Measurements from ENCODE around the gene PDYN.

Gene PDYN

DNA sequence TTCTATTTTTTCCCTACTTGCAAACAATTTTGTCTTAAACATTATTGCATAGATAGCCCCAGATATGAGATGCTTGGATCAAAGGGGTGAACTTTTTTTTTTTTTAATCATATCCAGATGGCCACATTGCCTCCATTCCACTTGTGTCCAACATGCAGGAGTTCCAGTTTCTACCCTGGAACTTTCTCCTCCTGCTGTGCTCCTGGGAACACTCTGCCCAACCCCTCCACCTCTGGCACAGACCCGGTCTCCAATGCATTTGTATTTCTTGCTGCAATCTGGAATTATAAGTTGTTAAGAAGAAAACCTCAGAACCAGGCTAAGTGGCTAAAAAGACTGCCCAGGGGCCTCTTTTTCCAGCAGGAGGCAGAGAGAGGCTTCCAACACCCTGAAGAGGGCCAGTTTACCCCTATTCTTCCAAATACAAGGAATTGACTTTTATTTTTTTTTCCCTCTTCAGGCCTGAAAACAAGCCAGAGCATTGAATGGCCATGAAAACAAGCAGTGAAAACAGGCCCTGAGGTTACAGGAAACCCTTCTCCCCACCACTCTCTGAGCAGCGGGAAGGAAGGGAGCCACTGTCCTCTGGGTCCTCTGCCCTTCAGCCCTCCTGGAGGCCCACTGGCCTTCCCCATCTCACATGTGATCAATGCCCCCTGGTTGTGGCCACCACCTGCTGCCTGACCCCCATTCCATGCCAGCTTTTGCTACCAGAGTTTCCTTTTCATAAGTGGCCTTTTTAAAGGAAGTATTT lies 44.3 kb downstream of the PDYN start:
- DNase-seq = no peak

DNA sequence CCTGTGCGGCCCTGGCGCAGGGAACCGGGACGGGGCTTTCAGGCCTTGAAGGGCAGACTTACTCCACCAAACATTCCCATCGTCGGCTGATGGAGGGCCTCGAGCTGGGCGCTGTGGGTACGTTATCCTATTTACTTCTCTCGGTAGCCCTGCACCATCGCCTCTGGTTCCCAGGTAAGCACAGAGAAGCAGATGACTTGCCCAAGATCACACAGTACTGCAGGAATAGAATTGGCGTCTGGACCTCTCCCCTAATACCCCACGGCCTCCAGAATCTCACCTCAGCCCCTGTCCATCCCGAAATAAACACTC lies 46.4 kb downstream of the PDYN start:
- no peak for DNase-seq

DNA sequence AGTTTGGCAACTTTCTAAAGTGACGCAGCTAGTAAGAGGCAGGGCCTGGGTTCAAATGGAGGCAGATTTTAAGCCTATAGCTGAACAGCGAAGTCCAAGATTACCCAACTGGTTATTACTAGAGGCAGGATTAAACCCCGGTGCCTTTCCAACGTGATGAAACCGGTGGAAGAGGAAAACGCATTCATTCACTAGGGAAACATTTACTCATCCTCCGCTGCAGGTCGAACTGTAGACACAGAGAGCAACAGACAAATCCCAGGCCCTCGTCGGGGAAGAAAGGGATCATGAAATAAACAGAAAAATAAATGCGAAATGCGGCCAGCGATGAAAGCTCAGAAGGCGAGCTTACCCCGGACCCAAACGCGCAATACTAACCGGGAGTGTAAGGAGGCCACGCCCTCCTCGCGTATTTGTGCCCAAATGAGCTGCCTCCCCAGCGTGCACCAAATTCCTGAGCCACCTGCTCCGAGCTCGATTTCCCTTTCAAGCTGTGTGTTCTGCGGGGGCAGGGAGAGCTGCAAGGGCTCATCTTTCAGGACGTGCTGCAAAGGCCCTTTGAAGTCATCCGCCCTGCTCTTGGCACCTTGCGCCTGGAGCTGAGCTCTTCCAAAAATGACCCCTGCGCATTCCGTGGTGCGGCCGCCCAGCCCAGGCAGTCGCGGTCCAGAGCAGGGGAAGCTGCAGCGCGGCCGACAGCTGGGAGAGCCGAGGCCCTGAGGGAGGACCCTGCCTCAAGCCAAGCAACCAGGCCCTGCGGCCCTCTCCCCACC lies 46.9 kb downstream of the PDYN start:
- no peak for DNase-seq

DNA sequence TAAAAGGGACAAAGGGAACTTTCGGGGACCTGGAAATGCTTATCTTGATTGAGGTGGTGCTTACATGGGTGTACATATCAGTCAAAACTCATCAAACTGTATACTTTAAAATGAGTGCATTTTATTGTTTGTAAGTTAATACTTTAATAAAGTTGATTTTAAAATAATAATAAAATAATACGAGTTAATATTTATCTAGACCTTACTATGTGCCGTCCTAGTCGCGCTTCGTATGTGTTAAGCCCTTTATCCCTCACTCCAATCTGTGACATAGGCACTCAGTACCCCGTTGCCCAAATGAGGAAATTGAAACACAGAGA lies 47.5 kb downstream of the PDYN start:
- DNase-seq = no peak

DNA sequence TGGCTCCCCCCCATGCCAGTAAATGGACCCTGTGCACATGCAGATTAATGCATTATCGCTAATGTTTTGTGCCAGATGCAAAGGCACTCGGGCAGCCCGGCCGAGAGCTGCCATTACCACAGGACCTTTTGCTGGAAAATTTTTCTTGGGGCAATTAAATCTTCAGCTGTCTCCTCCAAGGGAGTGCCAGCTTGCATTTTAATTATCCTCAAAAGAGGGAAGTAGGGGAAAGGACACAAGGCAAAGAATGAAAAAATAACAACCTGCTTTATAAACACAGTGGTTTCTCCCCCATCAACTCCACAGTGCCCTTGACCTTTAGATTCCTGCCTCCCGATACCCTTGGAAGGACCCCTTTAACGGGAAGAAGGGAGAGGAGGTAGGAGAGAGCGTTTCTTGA lies 48.2 kb downstream of the PDYN start:
- DNase-seq = no peak

DNA sequence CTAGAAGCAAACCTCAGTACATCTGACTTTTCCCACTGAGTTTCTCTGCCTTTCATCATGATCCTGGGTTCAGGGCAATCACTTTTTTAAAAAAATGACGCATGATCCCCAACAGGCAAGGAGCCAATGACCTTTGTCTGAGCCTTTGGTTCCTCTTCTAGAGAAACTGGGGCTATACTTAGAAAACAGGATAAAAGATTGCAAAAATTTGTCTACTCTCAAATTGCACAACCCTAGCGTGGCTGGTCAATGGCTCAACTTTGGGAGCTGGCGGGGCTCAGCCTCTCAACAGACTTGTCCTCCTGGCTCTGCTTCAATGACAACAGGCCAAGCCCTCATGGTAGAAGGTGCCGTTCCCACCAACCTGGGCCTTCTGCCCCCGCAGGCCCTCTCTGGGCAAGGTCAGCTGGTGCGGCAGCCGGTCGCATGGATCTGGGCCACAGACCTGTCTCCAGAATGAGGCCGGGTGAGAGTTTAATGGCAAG lies 48.7 kb downstream of the PDYN start:
- DNase-seq = no peak

DNA sequence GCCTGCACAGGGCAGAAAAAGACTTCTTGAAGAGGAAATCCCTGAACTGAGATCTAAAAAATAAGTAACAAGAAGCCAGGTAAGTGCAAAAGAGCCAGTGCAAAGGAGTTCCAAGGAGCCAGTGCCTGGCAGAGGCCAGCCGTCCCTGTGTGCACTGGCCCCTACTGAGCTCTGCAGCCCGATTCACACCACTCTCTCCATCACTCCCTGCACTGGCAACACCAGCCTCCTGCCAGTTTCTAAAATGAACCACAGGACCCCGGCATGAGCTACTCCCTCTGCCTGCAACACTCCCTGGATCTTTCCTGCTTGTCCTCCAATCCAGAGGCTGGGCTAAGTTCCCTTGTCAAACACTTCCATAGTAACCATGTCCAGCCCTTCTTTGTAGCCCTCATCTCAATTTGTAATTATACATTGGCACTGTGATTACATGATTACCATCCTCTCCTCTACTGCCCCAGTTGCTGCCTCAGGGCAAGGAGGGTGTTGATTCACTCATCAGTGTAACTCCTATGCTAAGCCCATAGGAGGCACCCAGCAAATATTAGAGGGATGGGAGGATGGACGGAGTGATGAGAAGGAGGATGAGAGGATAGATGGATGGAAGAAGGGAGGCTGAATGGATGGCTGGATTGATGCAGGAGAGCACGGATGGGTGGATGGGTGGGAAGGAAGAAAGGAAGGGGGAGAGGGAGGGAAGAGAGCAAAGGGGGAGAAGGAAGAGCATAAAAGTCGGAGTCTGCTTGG lies 49.3 kb downstream of the PDYN start:
- DNase-seq = no peak

DNA sequence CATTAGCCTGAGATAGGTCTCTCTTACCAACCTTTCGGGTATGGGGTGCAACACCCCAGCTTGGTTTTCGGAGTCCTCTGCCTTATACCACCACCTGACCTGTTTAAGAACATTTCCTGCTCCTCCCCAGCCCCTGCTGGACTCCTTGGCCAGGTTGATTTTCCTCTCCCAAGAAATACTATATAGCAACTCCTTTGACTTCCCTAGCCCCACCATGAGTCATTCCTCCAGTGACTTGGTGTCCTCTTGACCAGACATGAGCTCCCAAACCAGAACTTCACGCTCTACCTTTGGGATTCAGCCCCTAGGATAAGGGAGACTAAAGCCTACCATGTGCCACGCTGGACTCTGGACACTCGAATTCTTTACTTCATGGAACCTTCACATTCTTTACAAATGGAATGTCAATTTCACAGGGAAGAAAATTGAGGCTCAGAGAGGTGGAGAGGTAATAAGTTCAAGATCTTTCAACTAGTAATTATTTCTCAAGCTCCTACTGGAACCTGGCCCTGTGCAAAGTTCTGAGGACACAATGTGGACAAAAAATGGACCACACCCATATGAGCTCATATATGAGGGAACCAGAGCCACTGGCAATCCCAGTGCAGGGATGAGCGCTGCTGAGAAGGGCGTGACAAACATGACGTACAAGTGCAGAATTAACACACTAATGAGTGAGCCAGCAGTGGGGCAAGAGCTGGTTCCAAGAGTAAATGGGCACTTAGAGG lies 50.4 kb downstream of the PDYN start:
- DNase-seq = no peak

DNA sequence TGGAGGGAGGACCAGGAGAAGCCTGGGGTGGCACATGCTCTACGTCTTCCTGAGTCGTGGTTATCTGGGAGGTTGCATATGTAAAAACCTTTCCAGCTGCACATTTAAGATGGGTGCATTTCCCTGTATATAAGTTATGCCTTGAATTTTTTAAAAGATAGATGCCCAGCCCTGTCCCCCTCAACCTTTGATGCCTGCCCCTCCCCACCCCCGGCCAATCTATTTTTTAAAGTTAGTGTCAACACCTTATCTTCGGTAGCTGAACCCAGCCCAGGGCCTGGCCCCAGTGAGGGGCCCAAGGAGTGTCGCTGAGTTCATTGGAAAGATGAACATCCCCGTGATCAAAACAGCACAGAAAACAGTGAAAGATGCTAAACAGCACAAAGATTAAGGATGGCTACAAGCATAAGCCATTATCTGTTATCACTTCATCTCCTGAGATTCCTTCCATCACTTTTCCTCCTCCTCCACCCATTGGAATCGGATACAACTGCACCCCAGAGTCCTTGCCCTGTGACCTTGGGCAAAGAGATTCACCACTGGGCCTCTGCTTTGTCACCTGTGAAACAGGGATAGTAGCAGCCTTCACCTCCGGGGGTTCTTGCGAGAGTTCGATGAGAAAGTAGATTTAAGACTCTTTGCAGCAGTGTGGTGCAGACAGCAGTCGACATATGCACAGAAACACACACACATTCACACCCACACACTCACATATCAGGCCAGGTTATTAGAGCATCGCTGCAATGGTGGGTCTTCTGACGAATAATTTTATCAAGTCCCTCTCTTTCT lies 51.2 kb downstream of the PDYN start:
- DNase-seq = no peak

DNA sequence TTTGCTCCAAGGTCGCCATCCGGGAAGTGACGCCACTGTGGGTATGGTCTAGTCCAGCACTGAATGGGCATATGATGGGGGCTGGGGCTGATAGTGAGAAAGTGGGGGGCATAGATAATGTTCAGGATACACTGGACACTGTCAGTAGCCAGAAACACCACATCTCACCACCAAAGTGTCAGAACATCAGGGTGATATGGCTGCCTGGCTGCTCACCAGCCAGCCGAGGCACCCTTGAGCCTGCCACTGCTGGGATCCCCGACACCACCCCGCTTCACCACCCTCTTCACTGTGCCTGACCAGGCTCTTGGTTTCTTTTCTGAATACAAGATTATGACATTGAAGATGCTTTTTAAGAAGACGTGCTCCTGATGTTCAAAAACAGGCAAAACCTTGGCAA lies 51.8 kb downstream of the PDYN start:
- no peak for DNase-seq

DNA sequence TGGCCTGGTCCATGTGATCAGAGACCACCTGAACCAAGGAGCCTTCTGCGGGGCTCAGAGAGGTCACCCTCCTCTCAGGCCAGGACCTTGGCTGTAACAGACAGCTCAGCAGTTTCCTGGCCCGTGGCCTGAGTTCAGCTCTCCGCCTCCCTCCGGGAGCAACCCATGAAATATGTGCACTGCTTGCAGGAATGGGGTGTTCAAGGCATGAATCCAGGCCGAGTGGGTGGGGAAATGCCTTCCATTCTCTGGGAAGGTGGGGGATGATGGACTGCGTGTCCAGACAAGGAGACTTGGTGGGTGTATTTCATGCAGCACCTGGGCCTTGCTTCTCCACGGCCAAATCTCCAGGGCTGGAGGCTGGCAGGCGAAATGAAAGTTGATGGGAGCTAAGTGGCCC lies 52.6 kb downstream of the PDYN start:
- DNase-seq = no peak

DNA sequence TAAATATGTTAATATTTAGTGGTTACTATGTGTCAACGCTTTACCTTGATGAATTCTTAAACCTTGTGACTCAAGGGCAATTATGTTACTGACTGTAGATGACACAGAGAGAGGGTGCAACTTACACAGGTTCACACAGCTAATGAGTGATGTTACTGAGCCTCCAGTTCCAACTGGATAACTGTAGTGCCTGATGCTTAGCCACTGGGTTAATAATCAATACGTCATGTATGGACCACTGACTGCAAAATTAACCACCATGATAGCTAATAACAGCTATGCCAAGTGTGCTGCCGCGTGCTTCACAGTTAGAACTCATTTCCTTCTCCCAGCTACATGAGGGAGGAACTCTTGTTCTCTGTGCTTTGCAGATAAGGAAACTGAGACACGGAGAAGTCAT lies 53.3 kb downstream of the PDYN start:
- DNase-seq = no peak

DNA sequence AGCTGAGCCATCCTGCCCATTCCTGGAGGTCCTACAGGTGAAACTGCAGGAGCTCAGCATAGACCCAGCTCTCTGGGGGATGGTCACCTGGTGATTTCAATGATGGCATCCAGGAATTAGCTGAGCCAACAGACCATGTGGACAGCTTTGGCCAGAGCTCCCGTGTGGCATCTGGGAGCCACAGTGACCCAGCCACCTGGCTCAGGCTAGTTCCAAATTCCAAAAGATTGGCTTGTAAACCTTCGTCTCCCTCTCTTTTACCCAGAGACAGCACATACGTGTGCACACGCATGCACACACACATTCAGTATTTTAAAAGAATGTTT lies 54.6 kb downstream of the PDYN start:
- DNase-seq = no peak

DNA sequence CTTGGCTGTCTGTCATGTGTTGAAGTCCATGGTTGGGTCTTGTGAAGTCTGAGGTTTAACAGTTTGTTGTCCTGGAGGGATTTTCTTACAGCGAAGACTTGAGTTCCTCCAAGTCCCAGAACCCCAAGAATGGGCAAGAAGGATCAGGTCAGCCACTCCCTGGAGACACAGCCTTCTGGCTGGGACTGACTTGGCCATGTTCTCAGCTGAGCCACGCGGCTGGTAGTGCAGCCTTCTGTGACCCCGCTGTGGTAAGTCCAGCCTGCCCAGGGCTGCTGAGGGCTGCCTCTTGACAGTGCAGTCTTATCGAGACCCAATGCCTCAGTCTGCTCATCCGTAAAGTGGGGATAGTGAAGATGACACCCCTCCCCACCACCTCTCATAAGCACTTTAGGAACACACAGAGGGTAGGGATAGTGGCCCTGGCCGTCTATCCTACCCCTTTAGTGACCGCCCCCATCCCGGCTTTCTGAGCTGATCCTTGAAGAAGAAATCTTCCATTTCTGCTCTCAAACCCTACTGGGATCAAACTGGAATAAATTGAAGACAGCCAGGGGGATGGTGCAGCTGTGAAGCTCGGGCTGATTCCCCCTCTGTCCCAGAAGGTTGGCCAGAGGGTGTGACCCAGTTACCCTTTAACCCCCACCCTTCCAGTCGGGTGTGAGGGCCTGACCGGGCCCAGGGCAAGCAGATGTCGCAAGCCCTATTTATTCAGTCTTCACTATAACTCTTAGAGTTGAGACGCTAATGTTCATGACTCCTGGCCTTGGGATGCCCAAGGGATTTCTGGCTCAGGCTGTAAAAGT lies 55.2 kb downstream of the PDYN start:
- no peak for DNase-seq

DNA sequence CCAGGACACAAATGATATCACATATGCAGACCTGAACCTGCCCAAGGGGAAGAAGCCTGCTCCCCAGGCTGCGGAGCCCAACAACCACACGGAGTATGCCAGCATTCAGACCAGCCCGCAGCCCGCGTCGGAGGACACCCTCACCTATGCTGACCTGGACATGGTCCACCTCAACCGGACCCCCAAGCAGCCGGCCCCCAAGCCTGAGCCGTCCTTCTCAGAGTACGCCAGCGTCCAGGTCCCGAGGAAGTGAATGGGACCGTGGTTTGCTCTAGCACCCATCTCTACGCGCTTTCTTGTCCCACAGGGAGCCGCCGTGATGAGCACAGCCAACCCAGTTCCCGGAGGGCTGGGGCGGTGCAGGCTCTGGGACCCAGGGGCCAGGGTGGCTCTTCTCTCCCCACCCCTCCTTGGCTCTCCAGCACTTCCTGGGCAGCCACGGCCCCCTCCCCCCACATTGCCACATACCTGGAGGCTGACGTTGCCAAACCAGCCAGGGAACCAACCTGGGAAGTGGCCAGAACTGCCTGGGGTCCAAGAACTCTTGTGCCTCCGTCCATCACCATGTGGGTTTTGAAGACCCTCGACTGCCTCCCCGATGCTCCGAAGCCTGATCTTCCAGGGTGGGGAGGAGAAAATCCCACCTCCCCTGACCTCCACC lies 56.4 kb downstream of the PDYN start:
- no peak for DNase-seq

DNA sequence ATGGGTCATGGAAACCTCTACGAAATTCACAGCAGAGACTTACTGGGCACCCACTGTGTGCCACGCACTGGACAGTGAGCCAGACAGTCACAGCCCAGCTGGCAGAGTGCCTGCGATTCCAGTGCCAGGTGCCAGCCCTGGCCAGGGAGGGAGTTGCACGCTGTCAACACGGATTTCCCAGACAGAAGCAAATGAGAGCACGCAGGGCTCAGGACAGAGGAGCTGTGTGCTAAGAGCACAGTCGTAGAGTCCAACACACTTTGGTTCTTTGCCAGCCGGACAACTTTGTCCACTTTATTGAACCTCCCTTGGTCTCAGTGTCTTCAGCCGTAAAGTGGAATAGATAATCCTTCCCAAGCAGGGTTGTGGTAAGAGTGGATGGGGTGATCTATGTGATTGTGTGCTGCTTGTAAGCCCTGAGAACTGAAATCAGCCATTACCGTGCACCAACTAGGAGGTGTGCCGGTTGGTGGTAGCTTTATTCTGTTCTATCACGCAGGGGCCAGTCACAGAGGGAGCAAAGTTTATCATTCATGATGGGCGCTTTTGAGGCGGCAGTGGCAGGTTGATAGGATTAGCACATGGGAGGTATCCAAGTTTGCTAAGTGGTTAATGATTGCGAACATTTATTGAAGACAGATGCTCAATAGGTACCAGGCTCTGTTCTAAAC lies 58.0 kb downstream of the PDYN start:
- DNase-seq = no peak

DNA sequence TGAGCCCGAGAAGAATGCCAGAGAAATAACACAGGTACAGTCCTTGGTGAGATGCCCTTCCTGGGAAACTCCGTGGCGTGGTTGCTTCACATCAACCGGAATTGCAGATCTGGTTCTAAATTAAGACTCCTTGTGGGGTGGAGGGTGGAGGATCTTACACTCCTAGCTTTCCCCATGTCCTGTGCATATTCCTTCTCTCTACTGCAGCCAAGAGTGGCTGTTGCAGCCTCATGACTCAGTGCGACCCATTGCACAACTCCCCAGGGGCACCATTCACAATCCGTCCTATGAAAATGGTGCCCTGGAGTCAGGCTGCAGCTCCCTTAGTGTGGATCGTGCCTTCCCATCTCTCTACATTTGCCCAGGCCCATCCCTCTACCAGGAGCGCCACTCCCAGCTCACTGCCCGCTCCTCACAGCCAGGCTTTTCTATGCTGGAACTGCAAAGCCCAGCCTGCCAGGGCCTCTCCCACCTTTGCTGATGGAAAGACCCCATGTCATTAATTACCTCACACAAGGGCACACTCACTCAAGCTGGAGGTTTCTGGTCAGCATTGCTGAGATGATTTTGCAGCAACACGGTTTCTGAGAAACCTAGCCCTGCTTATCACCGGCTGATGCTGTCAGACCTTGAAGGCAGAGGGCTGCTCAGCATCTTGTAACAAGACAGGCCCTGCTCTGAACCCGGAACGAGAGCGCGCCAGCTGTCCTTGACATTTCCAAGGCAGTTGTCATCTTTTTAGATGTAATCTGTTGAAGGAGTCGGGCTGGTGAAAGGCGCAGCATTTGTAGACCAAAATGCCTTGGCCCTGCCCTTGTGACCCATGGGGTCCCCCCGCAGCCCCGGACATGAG lies 58.9 kb downstream of the PDYN start:
- DNase-seq = no peak

DNA sequence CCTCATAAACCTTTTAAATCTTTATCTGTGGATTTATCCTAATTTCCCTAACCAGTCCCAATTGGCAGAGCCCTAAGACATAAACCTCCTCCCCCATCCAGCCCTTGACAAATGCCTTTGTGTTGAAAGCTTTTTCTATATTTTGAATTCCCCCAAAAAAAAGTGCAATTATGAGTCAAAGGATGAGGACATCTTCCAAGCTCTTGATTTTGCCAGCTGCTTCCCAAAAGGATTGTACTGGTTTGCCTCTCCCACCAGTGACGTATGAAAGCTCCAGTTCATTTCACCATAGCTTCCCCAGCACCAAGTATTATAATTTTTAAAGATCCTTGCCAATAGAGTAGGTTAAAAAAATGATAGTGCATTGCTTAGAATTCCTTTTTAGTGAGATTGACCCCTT lies 59.7 kb downstream of the PDYN start:
- DNase-seq = no peak

DNA sequence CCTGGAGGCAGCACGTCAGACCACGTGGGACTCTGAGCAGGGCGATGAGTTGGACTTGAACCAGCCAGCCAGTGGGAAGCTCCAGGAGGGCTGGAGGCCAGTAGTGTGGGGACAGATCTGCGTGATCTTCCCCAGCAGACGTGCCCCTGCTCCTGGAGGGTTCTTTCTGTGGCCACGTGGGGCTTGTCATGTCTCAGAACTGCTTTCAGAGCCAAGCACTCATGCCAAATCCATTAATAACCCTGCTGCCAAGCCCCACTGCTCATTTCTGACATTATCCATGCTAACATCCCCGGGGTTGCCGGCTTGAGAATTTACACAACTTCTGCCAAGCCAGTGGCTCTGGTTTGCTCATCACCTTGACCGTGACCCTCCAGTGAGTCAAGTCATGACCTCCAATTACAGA lies 60.4 kb downstream of the PDYN start:
- DNase-seq = no peak

DNA sequence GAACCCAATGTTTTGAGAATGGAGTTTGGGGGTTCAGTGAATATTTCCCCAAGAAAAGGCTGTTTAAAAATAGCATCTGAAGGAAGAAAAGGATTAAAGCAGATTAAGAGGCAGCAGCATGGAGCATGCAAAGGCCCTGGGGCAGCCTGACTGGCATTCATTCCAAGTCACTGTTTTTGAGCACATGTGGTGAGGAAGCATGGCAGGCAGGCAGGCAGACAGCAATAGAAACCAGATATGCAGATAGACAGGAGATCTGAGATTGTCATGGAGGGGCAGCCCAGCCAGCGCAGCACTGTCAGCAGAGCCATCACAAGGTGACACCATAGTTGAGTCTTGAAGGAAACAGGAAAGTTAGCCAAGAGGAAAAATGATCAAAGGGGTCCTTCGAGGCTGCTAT lies 60.9 kb downstream of the PDYN start:
- no peak for DNase-seq

Measured in stimulated activated CD4-positive, alpha-beta T cell treated with anti-CD3 and anti-CD28 coated beads, Interleukin-2, amount 100 ng/mL, for 48 hours (primary cell).